ENCODE results near the gene NECAB3.

Gene NECAB3

GRCh38 chr20:33686100-33686983 is 12.1 kb upstream of the NECAB3 start, which contains the start of gene E2F1:
TSS of gene E2F1 (minus strand) at chr20:33686385. CDS start at chr20:33686264, 121 bp downstream.
- no peak for TF ChIP-seq RAD21 (IDR thresholded peaks at IDR 0.05; ENCODE audit: low read depth)
- TF ChIP-seq, protein P1, sequence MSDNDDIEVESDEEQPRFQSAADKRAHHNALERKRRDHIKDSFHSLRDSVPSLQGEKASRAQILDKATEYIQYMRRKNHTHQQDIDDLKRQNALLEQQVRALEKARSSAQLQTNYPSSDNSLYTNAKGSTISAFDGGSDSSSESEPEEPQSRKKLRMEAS (IDR thresholded peaks at IDR 0.05), result peak; percentile 94
- TF ChIP-seq EP300 (IDR thresholded peaks at IDR 0.05; ENCODE audit: borderline replicate concordance), result no peak
- 0 out of 2 replicates have a peak, but pooled peaks have one; percentile 23 for TF ChIP-seq YY1 (IDR thresholded peaks at IDR 0.05; ENCODE audit: low read depth)
- peak; percentile 27; the same call in 1 of the 2 replicates for TF ChIP-seq TCF12 (IDR thresholded peaks at IDR 0.05; ENCODE audit: low read depth)
- TF ChIP-seq, protein P2, sequence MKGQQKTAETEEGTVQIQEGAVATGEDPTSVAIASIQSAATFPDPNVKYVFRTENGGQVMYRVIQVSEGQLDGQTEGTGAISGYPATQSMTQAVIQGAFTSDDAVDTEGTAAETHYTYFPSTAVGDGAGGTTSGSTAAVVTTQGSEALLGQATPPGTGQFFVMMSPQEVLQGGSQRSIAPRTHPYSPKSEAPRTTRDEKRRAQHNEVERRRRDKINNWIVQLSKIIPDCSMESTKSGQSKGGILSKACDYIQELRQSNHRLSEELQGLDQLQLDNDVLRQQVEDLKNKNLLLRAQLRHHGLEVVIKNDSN (IDR thresholded peaks at IDR 0.05), result peak; percentile 76
- peak; percentile 53; the same call in 1 of the 2 replicates for TF ChIP-seq CREB1 (IDR thresholded peaks at IDR 0.05; ENCODE audit: low read depth)
- TF ChIP-seq EGR1 (IDR thresholded peaks at IDR 0.05), result 0 out of 2 replicates have a peak, but pooled peaks have one; percentile 28

DNA sequence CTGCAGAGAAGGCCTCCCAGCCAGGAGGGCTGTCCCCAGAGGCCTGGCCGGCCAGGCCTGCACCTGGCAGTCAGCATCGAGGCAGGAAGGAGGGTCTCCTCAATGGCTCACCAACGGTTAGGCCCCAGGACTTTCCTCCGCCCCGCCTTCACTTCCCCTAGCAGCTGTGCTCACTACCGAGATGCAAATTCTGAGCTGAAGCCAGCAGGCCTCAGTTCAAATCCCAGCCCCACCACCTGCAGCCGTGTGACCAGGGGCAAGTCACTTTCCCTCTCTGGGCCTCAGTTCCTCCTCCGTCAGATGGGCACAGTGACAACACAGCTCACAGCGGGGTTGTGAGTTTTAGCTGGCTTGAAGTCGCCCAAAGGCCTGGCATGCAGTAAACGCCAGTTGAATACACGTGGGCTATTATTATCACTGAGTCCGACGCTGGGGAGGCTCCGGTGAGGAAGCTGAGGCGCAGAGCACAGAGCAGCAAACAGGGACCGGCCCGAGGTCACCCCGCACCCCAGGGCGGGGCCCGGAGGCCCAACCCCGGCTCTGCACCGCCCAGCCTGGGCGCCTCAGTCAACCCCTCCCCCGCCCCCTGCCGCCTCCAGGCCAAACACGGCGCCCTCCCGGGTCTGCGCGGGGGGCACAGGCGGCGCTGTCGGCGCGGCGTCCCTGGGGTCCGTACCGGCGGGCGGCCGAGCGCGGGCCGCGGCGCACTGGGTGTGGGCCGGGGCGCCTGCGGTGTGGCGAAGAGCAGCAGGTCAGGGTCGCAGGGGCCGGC is 11.3 kb upstream of the NECAB3 start:
- TF ChIP-seq TEAD4 (IDR thresholded peaks at IDR 0.05) (no peak), CREB1 (IDR thresholded peaks at IDR 0.05; ENCODE audit: low read depth) (no peak), EGR1 (IDR thresholded peaks at IDR 0.05) (no peak), FOXM1 (IDR thresholded peaks at IDR 0.05; ENCODE audit: borderline replicate concordance, low read depth) (no peak), ZBTB7A (IDR thresholded peaks at IDR 0.05; ENCODE audit: low read depth) (peak; percentile 35), TCF12 (IDR thresholded peaks at IDR 0.05; ENCODE audit: low read depth) (no peak), EP300 (IDR thresholded peaks at IDR 0.05; ENCODE audit: borderline replicate concordance) (no peak), TAF1 (IDR thresholded peaks at IDR 0.05; ENCODE audit: low read depth) (no peak), YY1 (IDR thresholded peaks at IDR 0.05; ENCODE audit: low read depth) (no peak), NFIC (IDR thresholded peaks at IDR 0.05) (no peak)
- TF ChIP-seq, protein P1 (IDR thresholded peaks at IDR 0.05), result peak; percentile 64
- TF ChIP-seq, protein P2 (IDR thresholded peaks at IDR 0.05), result no peak

DNA sequence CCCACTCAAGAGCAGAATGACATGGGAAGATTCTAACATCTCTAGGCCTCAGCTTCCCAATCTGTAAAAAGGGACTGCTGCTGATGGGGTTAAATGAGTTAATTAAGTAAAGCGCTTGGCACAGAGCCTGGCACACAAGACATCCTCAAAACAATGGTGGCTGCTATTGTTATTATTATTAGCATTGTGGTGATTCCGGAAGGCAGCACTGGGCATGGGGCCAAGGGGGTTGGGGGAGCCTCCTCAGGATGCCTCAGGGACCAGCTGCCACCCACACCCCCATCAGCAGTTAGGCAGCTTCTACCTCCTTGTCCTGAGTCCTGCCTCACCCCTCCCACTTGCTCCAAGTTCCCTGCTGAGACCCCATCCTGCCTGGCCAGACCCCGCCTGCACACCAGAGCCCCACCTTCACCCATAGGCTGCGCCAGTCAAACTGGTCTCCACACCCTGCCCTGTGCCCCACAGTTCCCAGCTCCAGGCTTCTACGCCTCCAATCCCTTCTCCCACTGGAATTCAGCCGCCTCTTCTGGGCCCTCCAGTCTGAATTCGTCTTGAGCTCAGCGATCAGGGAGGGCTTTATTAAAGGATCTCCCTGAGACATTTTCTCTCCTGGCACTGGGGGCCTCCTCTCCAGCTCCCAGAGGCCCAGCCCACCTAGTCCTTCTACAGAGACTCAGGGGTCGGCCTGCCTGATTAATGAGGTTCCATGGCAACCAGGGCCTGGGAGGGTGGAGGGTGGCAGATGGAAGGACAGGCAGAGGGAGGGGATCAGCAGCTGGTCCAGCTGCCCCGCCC is 10.5 kb upstream of the NECAB3 start:
- TF ChIP-seq TEAD4 (IDR thresholded peaks at IDR 0.05) (peak; percentile 36), CREB1 (IDR thresholded peaks at IDR 0.05; ENCODE audit: low read depth) (no peak), TCF12 (IDR thresholded peaks at IDR 0.05; ENCODE audit: low read depth) (peak; percentile 61; the same call in 1 of the 2 replicates), YY1 (IDR thresholded peaks at IDR 0.05; ENCODE audit: low read depth) (peak; percentile 19; the same call in 1 of the 2 replicates), CEBPB (IDR thresholded peaks at IDR 0.05) (no peak), REST (IDR thresholded peaks at IDR 0.05; ENCODE audit: low read depth) (no peak), EGR1 (IDR thresholded peaks at IDR 0.05) (no peak), RAD21 (IDR thresholded peaks at IDR 0.05; ENCODE audit: low read depth) (no peak; the same call in 1 of the 2 replicates), TAF1 (IDR thresholded peaks at IDR 0.05; ENCODE audit: low read depth) (no peak), NFIC (IDR thresholded peaks at IDR 0.05) (peak; percentile 94), EP300 (IDR thresholded peaks at IDR 0.05; ENCODE audit: borderline replicate concordance) (peak; percentile 72), ZBTB7A (IDR thresholded peaks at IDR 0.05; ENCODE audit: low read depth) (no peak; the same call in 1 of the 2 replicates), FOXM1 (IDR thresholded peaks at IDR 0.05; ENCODE audit: borderline replicate concordance, low read depth) (no peak)
- TF ChIP-seq, protein P1 (IDR thresholded peaks at IDR 0.05), result 0 out of 2 replicates have a peak, but pooled peaks have one; percentile 39
- TF ChIP-seq, protein P2 (IDR thresholded peaks at IDR 0.05), result no peak

- TF ChIP-seq, protein P2 (IDR thresholded peaks at IDR 0.05), result no peak
- TF ChIP-seq YY1 (IDR thresholded peaks at IDR 0.05; ENCODE audit: low read depth), result no peak
- no peak for TF ChIP-seq EGR1 (IDR thresholded peaks at IDR 0.05)
- no peak for TF ChIP-seq REST (IDR thresholded peaks at IDR 0.05; ENCODE audit: low read depth)
- TF ChIP-seq TAF1 (IDR thresholded peaks at IDR 0.05; ENCODE audit: low read depth), result no peak
- TF ChIP-seq ZBTB7A (IDR thresholded peaks at IDR 0.05; ENCODE audit: low read depth), result no peak
- no peak for TF ChIP-seq TEAD4 (IDR thresholded peaks at IDR 0.05)
- no peak for TF ChIP-seq FOXM1 (IDR thresholded peaks at IDR 0.05; ENCODE audit: borderline replicate concordance, low read depth)
- no peak for TF ChIP-seq RAD21 (IDR thresholded peaks at IDR 0.05; ENCODE audit: low read depth)
- no peak for TF ChIP-seq EP300 (IDR thresholded peaks at IDR 0.05; ENCODE audit: borderline replicate concordance)
- no peak for TF ChIP-seq TCF12 (IDR thresholded peaks at IDR 0.05; ENCODE audit: low read depth)
- no peak for TF ChIP-seq CREB1 (IDR thresholded peaks at IDR 0.05; ENCODE audit: low read depth)
- TF ChIP-seq, protein P1 (IDR thresholded peaks at IDR 0.05), result no peak
These were observed 7.6 kb upstream of the NECAB3 start for GRCh38 chr20:33681728-33682353.

Measured in Ishikawa (cell line).